OCI-LY1 (cell line): Measurements from ENCODE around the gene HECTD1.

Experiments
- H2AFZ ChIP-seq: fragments of 200-600 bp; sonication (generic), shearing (Covaris generic); 2 replicates; pipeline ENCODE4 v1.6.0; 2014; ENCODE audit warnings: antibody characterized with exemption, mild to moderate bottlenecking, low read length
- H3F3A ChIP-seq: fragments of 200-600 bp; sonication (generic), shearing (Covaris generic); 2 replicates; pipeline ENCODE4 v1.6.0; 2014; ENCODE audit warnings: mild to moderate bottlenecking, antibody characterized with exemption, low read length, moderate library complexity; ENCODE audit not compliant: insufficient read depth
- H3K27ac ChIP-seq: fragments of 200-600 bp; sonication (generic); 2 replicates; pipeline ENCODE4 v1.5.1; 2014; ENCODE audit warnings: low read length, mixed run types, mild to moderate bottlenecking, low read depth; ENCODE audit not compliant: poor library complexity, severe bottlenecking
- H3K27me3 ChIP-seq: fragments of 200-600 bp; sonication (generic); 2 replicates; pipeline ENCODE4 v1.6.0; 2014; ENCODE audit warnings: antibody characterized with exemption, mild to moderate bottlenecking, low read length, moderate library complexity; ENCODE audit not compliant: insufficient read depth
- H3K36me3 ChIP-seq: fragments of 200-600 bp; sonication (generic); 2 replicates; pipeline ENCODE4 v1.6.1; 2014; ENCODE audit warnings: mild to moderate bottlenecking, antibody characterized with exemption, low read length, moderate library complexity, mixed read lengths; ENCODE audit not compliant: insufficient read depth
- H3K4me1 ChIP-seq: fragments of 200-600 bp; sonication (generic); 2 replicates; pipeline ENCODE4 v1.5.1; 2014; ENCODE audit warnings: mild to moderate bottlenecking, low read length, moderate library complexity; ENCODE audit not compliant: insufficient read depth, severe bottlenecking
- H3K4me2 ChIP-seq: fragments of 200-600 bp; sonication (generic), shearing (Covaris generic); 2 replicates; pipeline ENCODE4 v1.6.1; 2014; ENCODE audit warnings: low read length
- H3K4me3 ChIP-seq: fragments of 200-600 bp; sonication (generic); 2 replicates; pipeline ENCODE4 v1.5.1; 2014; ENCODE audit warnings: low read length, low read depth, mild to moderate bottlenecking, mixed read lengths; ENCODE audit not compliant: poor library complexity, severe bottlenecking
- H3K79me2 ChIP-seq: fragments of 200-600 bp; shearing (Covaris generic); 2 replicates; pipeline ENCODE4 v1.6.1; 2016; ENCODE audit warnings: mixed run types, low read length, mixed read lengths; ENCODE audit not compliant: insufficient read depth
- H3K9ac ChIP-seq: fragments of 200-600 bp; sonication (generic), shearing (Covaris generic); 2 replicates; pipeline ENCODE4 v1.6.1; 2014; ENCODE audit warnings: mild to moderate bottlenecking, low read length, mixed read lengths
- H3K9me2 ChIP-seq: fragments of 200-600 bp; sonication (generic), shearing (Covaris generic); 2 replicates; pipeline ENCODE4 v1.6.1; 2014; ENCODE audit warnings: low read depth, mild to moderate bottlenecking, low read length, mixed read lengths
- H3K9me3 ChIP-seq: fragments of 200-600 bp; shearing (Covaris generic); 2 replicates; pipeline ENCODE4 v1.6.1; 2014; ENCODE audit warnings: low read length, mixed read lengths
- H4K20me1 ChIP-seq: fragments of 200-600 bp; sonication (generic), shearing (Covaris generic); 2 replicates; pipeline ENCODE4 v1.6.0; 2016; ENCODE audit warnings: mild to moderate bottlenecking, low read length; ENCODE audit not compliant: insufficient read depth
- CTCF ChIP-seq: fragments of 200-600 bp; sonication (generic), shearing (Covaris generic); IDR thresholded peaks from 2 replicates; pipeline ENCODE4 v1.5.1; 2017; ENCODE audit warnings: mild to moderate bottlenecking, antibody characterized with exemption, low read length, moderate library complexity, mixed read lengths
- EZH2 ChIP-seq: fragments of 200-600 bp; sonication (generic), shearing (Covaris generic); IDR thresholded peaks from 2 replicates; pipeline ENCODE4 v1.8.0; 2017; ENCODE audit warnings: borderline replicate concordance, mixed run types, mild to moderate bottlenecking, antibody characterized with exemption, low read length, moderate library complexity, mixed read lengths

Gene HECTD1

DNA sequence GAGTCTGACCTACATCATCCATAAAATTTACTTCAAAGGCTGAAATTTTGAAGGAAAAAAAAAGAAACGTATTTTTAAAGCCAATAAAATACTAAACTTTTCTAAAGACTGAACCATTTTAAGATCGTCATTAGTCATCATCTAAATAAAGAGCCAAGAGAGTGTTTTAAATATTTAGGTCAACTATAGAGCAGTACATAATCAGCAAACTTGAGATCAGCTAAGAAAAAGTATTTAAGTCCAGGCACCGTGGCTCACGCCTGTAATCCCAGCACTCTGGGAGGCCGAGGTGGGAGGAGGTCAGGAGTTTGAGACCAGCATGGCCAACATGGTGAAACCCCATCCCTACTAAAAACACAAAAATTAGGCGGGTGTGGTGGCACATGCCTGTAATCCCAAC, 35.5 kb downstream of the HECTD1 start:
- Histone ChIP-seq H3K79me2 (no peaks in the 10 kb centered on the region), H2AFZ (no peak overlapping the region), H3K4me2 (no peak overlapping the region), H3K36me3 (peaks cover 88% of the 10 kb centered on the region), H3K9me3 (no peaks in the 10 kb centered on the region), H3F3A (no peaks in the 10 kb centered on the region), H3K9ac (no peak overlapping the region), H3K27me3 (no peaks in the 10 kb centered on the region), H3K27ac (no peak overlapping the region), H3K4me1 (no peaks in the 10 kb centered on the region), H4K20me1 (no peaks in the 10 kb centered on the region), H3K9me2 (no peaks in the 10 kb centered on the region), H3K4me3 (no peak overlapping the region)
- TF ChIP-seq EZH2 = no peak
- no peak for TF ChIP-seq CTCF

GRCh38 chr14:31170411-31170810, 37.2 kb downstream of the HECTD1 start:
- no peaks in the 10 kb centered on the region for H4K20me1 ChIP-seq
- no peaks in the 10 kb centered on the region for H3K9me2 ChIP-seq
- H3K9me3 ChIP-seq = no peaks in the 10 kb centered on the region
- no peak overlapping the region for H3K4me2 ChIP-seq
- H2AFZ ChIP-seq = no peak overlapping the region
- H3K4me3 ChIP-seq = no peak overlapping the region
- H3K27me3 ChIP-seq = no peaks in the 10 kb centered on the region
- TF ChIP-seq CTCF (no peak), EZH2 (no peak)
- H3K79me2 ChIP-seq = no peaks in the 10 kb centered on the region
- no peak overlapping the region for H3K9ac ChIP-seq
- H3K4me1 ChIP-seq = no peaks in the 10 kb centered on the region
- H3K36me3 ChIP-seq = peaks cover 96% of the 10 kb centered on the region
- H3F3A ChIP-seq = no peaks in the 10 kb centered on the region
- H3K27ac ChIP-seq = no peak overlapping the region

DNA sequence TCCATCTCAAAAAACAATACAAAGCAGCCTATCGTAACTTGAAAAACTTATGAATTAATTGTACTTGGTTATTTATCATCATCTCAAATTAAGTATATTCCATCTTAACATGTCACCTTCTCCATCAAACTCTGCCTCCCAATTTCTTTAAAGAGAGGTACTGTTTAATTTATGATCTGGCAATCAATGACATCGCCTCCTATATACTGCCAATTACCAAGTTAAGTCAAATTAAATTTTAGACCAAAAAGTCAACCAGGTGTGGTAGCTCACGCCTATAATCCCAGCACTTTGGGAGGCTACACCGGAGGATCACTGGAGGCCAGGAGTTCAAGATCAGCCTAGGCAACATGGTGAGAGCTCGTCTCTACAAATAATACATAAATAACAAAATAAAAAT, 37.7 kb downstream of the HECTD1 start:
- Histone ChIP-seq H3F3A (no peaks in the 10 kb centered on the region), H3K4me2 (no peak overlapping the region), H3K4me1 (no peaks in the 10 kb centered on the region), H3K27ac (no peak overlapping the region), H3K9me3 (no peaks in the 10 kb centered on the region), H3K36me3 (peaks cover 96% of the 10 kb centered on the region), H4K20me1 (no peaks in the 10 kb centered on the region), H3K9ac (no peak overlapping the region), H3K4me3 (no peak overlapping the region), H3K9me2 (no peaks in the 10 kb centered on the region), H3K27me3 (no peaks in the 10 kb centered on the region), H3K79me2 (no peaks in the 10 kb centered on the region), H2AFZ (no peak overlapping the region)
- TF ChIP-seq CTCF = no peak
- no peak for TF ChIP-seq EZH2
